Stimulated activated naive B cell treated with anti-CD40 and anti-IgM and Interleukin-4, amounts not matched to agents 10 μg/mL and 1 μg/mL and 100 μg/mL, for 72 hours (primary cell): ENCODE measurements around the gene PSMD6.
A peak's percentile ranks its signal among the peaks of the same experiment; 100 is the strongest.

Source experiments
- ATAC-seq, 2 donors: fragments of 150-1000 bp; cut with Tn5 transposase; replicated peaks; 2 replicates each; pipeline ENCODE4 v1.10.0; 2021; ENCODE audit warnings: moderate library complexity in 1 of 2
- DNase-seq: peaks from one replicate; pipeline ENCODE4 v3.0.0; 2021
- H3K27ac Mint-ChIP-seq: one replicate; pipeline ENCODE4 v1.8.0; 2022; ENCODE audit warnings: mild to moderate bottlenecking, mixed read lengths
- H3K27me3 Mint-ChIP-seq, 2 donors: one replicate each; pipeline ENCODE4 v1.8.0; 2022; ENCODE audit warnings: mixed read lengths in 2 of 2
- H3K36me3 Mint-ChIP-seq, 2 donors: one replicate each; pipeline ENCODE4 v1.8.0; 2022; ENCODE audit warnings: mixed read lengths in 2 of 2, mild to moderate bottlenecking in 1 of 2
- H3K4me1 Mint-ChIP-seq, 2 donors: one replicate each; pipeline ENCODE4 v1.8.0; 2022; ENCODE audit warnings: mixed read lengths in 2 of 2, mild to moderate bottlenecking in 1 of 2
- H3K4me3 Mint-ChIP-seq, 2 donors: one replicate each; pipeline ENCODE4 v1.8.0; 2022; ENCODE audit warnings: mild to moderate bottlenecking in 2 of 2, mixed read lengths in 2 of 2, moderate library complexity in 1 of 2
- H3K9me3 Mint-ChIP-seq, 2 donors: one replicate each; pipeline ENCODE4 v1.8.0; 2022; ENCODE audit warnings: mixed read lengths in 2 of 2, mild to moderate bottlenecking in 1 of 2

PSMD6 gene

GRCh38 chr3:63988943-63989342 is 34.4 kb downstream of the PSMD6 start:
- H3K9me3 Mint-ChIP-seq, result no peaks in the 10 kb centered on the region
- peak overlapping the region; percentile 62 for H3K27ac Mint-ChIP-seq
- H3K27me3 Mint-ChIP-seq, result no peaks in the 10 kb centered on the region
- ATAC-seq (no peak), DNase-seq (no peak)
- no peak overlapping the region for H3K4me3 Mint-ChIP-seq
- peaks cover 52 to 72% of the 10 kb centered on the region in 2 donors for H3K36me3 Mint-ChIP-seq
- peaks cover 11 to 16% of the 10 kb centered on the region in 2 donors for H3K4me1 Mint-ChIP-seq

GRCh38 chr3:63986831-63987230 is 36.5 kb downstream of the PSMD6 start:
- Mint-ChIP-seq H3K27ac (no peak overlapping the region), H3K36me3 (peaks cover 50 to 70% of the 10 kb centered on the region in 2 donors), H3K4me3 (no peak overlapping the region)

DNA sequence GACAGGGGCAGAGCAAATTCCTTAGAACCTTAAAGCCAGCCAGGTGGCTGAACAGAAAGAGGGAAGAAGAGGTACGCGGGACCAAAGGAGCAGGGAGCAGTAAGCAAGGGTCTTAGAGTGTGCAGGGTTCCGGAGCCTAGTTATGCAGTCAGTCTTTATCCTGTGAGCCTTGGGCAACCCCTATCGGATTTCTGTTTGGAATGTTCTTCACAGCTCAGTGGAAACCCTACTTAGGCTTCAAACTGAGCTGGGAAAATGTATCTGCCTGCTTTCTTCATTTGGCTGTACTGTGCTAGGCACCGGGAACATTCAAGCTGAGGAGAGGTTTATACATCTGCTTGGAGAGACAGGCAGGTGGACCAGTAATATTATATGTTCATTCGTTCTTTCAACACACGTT is 37.1 kb downstream of the PSMD6 start:
- ATAC-seq, result no peak
- no peak overlapping the region for H3K4me3 Mint-ChIP-seq
- DNase-seq, result no peak
- no peaks in the 10 kb centered on the region for H3K9me3 Mint-ChIP-seq
- peaks cover 47 to 68% of the 10 kb centered on the region in 2 donors for H3K36me3 Mint-ChIP-seq
- H3K4me1 Mint-ChIP-seq, result peaks cover 6% of the 10 kb centered on the region in 2 donors
- H3K27me3 Mint-ChIP-seq, result no peaks in the 10 kb centered on the region
- H3K27ac Mint-ChIP-seq, result no peak overlapping the region

More at GRCh38 chr3:63986831-63987230, 36.5 kb downstream of the PSMD6 start:
- Mint-ChIP-seq H3K27me3 (no peaks in the 10 kb centered on the region), H3K9me3 (no peaks in the 10 kb centered on the region), H3K4me1 (peaks cover 5 to 8% of the 10 kb centered on the region in 2 donors)
- no peak for DNase-seq
- ATAC-seq, result no peak

GRCh38 chr3:63984391-63984790 is 38.9 kb downstream of the PSMD6 start:
- no peak for DNase-seq
- no peak for ATAC-seq
- Mint-ChIP-seq H3K36me3 (peaks cover 48 to 70% of the 10 kb centered on the region in 2 donors), H3K4me3 (no peak overlapping the region), H3K4me1 (peaks cover 5 to 6% of the 10 kb centered on the region in 2 donors), H3K27me3 (no peaks in the 10 kb centered on the region), H3K9me3 (no peaks in the 10 kb centered on the region), H3K27ac (no peak overlapping the region)

- no peak overlapping the region for H3K4me3 Mint-ChIP-seq
- ATAC-seq (peak; percentile 62 to 66), DNase-seq (no peak)
- peaks cover 38 to 55% of the 10 kb centered on the region in 2 donors for H3K36me3 Mint-ChIP-seq
- no peak overlapping the region for H3K27ac Mint-ChIP-seq
- no peaks in the 10 kb centered on the region for H3K27me3 Mint-ChIP-seq
- H3K4me1 Mint-ChIP-seq, result peaks cover 13 to 31% of the 10 kb centered on the region in 2 donors
- no peaks in the 10 kb centered on the region for H3K9me3 Mint-ChIP-seq
Observed at GRCh38 chr3:63981980-63982379, 41.3 kb downstream of the PSMD6 start.

DNA sequence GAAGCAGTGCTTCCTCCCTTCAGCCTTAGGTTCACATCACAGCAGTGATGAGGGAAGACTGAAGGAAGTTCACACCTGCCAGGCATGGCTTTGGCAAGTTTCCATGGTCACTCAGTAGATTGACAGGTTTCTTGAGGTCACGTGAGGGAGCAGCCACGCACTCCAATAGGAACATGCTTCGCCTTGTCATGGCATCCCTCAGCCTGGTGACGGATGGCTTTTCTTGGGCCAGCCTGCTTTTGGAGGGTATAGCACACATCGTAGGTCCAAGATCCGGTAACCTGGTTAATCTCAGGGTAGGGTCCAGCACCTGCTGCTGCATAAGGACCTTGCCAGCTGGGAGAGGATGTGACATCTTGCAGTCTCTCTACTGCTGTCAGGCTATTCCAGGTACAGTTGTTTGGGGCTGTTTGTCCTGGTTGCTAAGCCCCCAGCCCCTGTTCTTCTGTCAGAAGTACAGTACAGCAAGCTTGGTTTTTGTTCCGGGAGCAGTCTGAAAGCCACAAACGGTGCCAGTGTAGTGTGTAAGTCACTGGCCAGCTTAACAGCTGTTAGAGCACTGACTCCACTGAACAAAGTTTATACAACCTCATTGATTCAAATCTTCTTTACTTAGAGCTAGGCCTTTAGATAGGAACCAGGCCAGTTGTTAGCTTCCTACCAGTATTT is 42.3 kb downstream of the PSMD6 start:
- no peak for ATAC-seq
- H3K36me3 Mint-ChIP-seq, result peaks cover 40 to 57% of the 10 kb centered on the region in 2 donors
- no peak overlapping the region for H3K4me3 Mint-ChIP-seq
- H3K27me3 Mint-ChIP-seq, result no peaks in the 10 kb centered on the region
- H3K27ac Mint-ChIP-seq, result no peak overlapping the region
- no peaks in the 10 kb centered on the region for H3K9me3 Mint-ChIP-seq
- peaks cover 16 to 39% of the 10 kb centered on the region in 2 donors for H3K4me1 Mint-ChIP-seq
- no peak for DNase-seq

DNA sequence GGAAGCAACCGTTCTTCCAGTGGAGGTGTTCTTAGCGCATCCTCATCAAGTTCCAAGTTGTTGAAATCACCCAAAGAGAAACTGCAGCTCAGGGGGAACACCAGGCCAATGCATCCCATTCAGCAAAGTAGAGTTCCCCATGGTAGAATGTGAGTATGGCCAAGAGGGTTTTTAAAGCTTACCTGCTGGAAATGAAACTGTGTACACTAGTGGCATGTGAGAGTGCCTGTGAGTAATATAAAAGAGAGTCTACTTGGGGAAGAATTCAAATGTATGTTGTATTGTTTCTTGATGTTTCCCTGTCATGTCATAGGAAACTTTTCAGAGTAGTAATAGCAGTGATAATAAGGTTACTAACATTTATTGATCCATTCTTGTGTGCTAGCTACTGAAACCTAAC is 43.3 kb downstream of the PSMD6 start:
- Mint-ChIP-seq H3K4me1 (peaks cover 18 to 39% of the 10 kb centered on the region in 2 donors), H3K27me3 (no peaks in the 10 kb centered on the region), H3K9me3 (no peaks in the 10 kb centered on the region), H3K4me3 (no peak overlapping the region), H3K36me3 (peaks cover 34 to 52% of the 10 kb centered on the region in 2 donors), H3K27ac (peak overlapping the region; percentile 10)
- DNase-seq, result no peak
- no peak for ATAC-seq

DNA sequence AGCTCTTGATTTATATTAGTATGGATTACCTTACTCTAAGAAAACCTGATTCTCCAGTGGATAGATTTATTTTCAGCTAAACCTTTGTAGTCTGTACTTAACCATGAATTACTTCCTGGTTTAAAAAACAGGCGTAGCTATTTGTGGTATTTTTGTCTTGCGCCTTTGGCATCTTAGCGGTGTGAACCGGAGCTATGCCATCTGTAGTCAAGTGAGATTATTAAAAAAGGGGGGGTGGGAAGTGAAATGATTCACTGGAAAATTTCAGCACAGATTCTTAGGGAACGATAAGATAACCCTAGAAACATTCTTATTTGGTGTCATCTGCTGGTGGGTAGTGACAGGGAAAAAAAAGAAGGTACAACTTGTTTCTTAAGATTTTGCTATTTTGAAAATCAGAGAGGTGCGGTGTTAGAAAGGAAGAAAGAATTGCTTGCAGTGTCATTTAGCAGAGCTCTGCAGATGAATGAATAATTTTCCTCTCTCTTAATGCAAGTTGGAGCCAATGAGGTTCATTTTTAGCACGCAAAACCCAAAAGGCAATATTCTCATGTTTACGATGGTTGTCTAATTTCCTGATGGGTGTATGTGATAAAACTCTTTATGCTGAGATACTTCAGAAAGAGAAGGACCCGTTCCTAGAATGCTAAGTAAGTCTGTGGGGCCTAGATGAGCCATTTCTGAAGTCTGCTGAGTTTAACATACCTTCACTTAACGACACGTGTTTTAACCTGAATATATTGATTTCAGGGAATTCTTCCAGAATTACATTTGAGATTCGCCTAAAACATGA is 44.0 kb downstream of the PSMD6 start:
- DNase-seq (no peak), ATAC-seq (no peak)
- Mint-ChIP-seq H3K4me1 (peaks cover 20 to 41% of the 10 kb centered on the region in 2 donors), H3K4me3 (no peak overlapping the region), H3K27ac (no peak overlapping the region), H3K27me3 (no peaks in the 10 kb centered on the region), H3K9me3 (no peaks in the 10 kb centered on the region), H3K36me3 (peaks cover 28 to 50% of the 10 kb centered on the region in 2 donors)

- peaks cover 22 to 43% of the 10 kb centered on the region in 2 donors for H3K4me1 Mint-ChIP-seq
- H3K27ac Mint-ChIP-seq, result no peak overlapping the region
- H3K9me3 Mint-ChIP-seq, result no peaks in the 10 kb centered on the region
- H3K27me3 Mint-ChIP-seq, result no peaks in the 10 kb centered on the region
- H3K4me3 Mint-ChIP-seq, result no peak overlapping the region
- peaks cover 28 to 52% of the 10 kb centered on the region in 2 donors for H3K36me3 Mint-ChIP-seq
- peak in 1 of 2 donors; percentile 22 for ATAC-seq
- no peak for DNase-seq
Observed at GRCh38 chr3:63977893-63978292, 45.4 kb downstream of the PSMD6 start.

DNA sequence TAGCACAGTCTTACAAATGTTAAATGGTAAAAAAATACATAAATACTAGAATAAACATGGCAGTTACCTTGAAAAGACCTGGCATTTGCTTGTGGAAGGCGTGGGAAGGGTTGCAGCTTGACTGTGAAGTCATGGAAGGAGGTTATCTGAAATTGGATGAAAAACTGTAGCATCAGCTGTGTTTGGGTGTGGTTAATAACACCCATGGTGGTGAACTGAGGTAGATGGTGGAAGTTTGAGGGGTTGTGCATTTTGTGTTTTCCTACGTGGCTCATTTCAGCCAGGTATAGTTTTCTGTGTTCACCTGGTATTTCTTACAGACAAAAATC is 46.5 kb downstream of the PSMD6 start:
- no peak overlapping the region for H3K4me3 Mint-ChIP-seq
- no peaks in the 10 kb centered on the region for H3K9me3 Mint-ChIP-seq
- peak overlapping the region; percentile 9 for H3K27ac Mint-ChIP-seq
- DNase-seq, result no peak
- H3K4me1 Mint-ChIP-seq, result peaks cover 22 to 38% of the 10 kb centered on the region in 2 donors
- H3K27me3 Mint-ChIP-seq, result no peaks in the 10 kb centered on the region
- ATAC-seq, result no peak
- H3K36me3 Mint-ChIP-seq, result peaks cover 24 to 48% of the 10 kb centered on the region in 2 donors

- Mint-ChIP-seq H3K27ac (no peak overlapping the region), H3K4me3 (no peak overlapping the region), H3K9me3 (no peaks in the 10 kb centered on the region), H3K36me3 (peaks cover 24 to 47% of the 10 kb centered on the region in 2 donors), H3K27me3 (no peaks in the 10 kb centered on the region), H3K4me1 (peaks cover 22 to 39% of the 10 kb centered on the region in 2 donors)
- no peak for ATAC-seq
- DNase-seq, result no peak
Observed at GRCh38 chr3:63976161-63976871, 47.0 kb downstream of the PSMD6 start.

GRCh38 chr3:63975723-63976122 is 47.6 kb downstream of the PSMD6 start:
- Mint-ChIP-seq H3K27me3 (no peaks in the 10 kb centered on the region), H3K36me3 (peaks cover 26 to 49% of the 10 kb centered on the region in 2 donors), H3K27ac (no peak overlapping the region), H3K4me1 (peaks cover 28 to 45% of the 10 kb centered on the region in 2 donors), H3K9me3 (no peaks in the 10 kb centered on the region), H3K4me3 (no peak overlapping the region)
- ATAC-seq (no peak), DNase-seq (no peak)

- Mint-ChIP-seq H3K27me3 (no peaks in the 10 kb centered on the region), H3K4me3 (no peak overlapping the region), H3K9me3 (no peaks in the 10 kb centered on the region), H3K27ac (no peak overlapping the region), H3K4me1 (peaks cover 36 to 55% of the 10 kb centered on the region in 2 donors), H3K36me3 (peaks cover 25 to 42% of the 10 kb centered on the region in 2 donors)
- ATAC-seq, result no peak
- DNase-seq, result no peak
Observed at GRCh38 chr3:63974451-63974850, 48.8 kb downstream of the PSMD6 start.

GRCh38 chr3:63973406-63973805 is 49.9 kb downstream of the PSMD6 start:
- Mint-ChIP-seq H3K27ac (no peak overlapping the region), H3K27me3 (no peaks in the 10 kb centered on the region), H3K4me1 (peaks cover 38 to 53% of the 10 kb centered on the region in 2 donors), H3K4me3 (no peak overlapping the region), H3K36me3 (peaks cover 28 to 41% of the 10 kb centered on the region in 2 donors), H3K9me3 (no peaks in the 10 kb centered on the region)
- ATAC-seq, result no peak
- DNase-seq, result no peak
